Measurements from ENCODE around the gene EIPR1.

EIPR1 gene

DNA sequence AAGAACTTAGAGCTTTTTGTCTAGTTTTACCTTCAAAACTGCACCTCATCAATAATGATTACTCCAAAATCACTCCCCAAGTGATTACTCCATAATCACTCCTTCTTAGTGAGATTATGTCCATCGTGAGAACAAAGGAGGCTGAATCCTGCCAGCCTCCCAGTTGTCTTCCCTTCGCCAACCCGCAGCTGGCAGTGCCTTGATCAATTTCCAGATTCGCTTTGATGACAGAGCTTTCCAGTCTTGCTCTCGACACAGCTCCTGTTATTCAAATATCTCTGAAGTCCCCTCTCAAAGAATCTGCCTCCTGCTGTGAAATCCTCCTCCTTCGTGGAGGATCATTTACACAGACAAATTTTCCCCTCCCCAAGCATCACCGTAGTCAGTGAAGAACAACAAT lies 237.7 kb downstream of the EIPR1 start:
- no peak for DNase-seq

Measured in stimulated activated CD4-positive, alpha-beta T cell treated with anti-CD3 and anti-CD28 coated beads, Interleukin-2, amount 100 ng/mL, for 24 hours (primary cell).